NB4 (cell line): ENCODE measurements around the gene MYH15.

ENCODE experiments used
- DNase-seq: peaks from one replicate; pipeline ENCODE4 v3.0.0; 2010; ENCODE audit warnings: low read depth
- H3K4me3 ChIP-seq: one replicate; pipeline ENCODE4 v1.5.1; 2011; ENCODE audit warnings: mild to moderate bottlenecking, low read depth, low read length, moderate library complexity
- CTCF ChIP-seq: IDR thresholded peaks from one replicate; pipeline ENCODE4 v1.5.1; 2012; ENCODE audit warnings: low read depth, low read length
- MAX ChIP-seq: IDR thresholded peaks from 2 replicates; pipeline ENCODE4 v1.6.1; 2011; ENCODE audit warnings: low read depth, low read length
- MYC ChIP-seq: IDR thresholded peaks from 2 replicates; pipeline ENCODE4 v1.6.1; 2011; ENCODE audit warnings: low read depth, low read length
- POLR2A ChIP-seq: IDR thresholded peaks from 2 replicates; pipeline ENCODE4 v1.6.1; 2011; ENCODE audit warnings: mild to moderate bottlenecking; ENCODE audit not compliant: insufficient read length; ENCODE audit errors: extremely low read depth

The MYH15 gene

GRCh38 chr3:108548886-108549285 is 38.5 kb upstream of the MYH15 start:
- no peak for DNase-seq
- TF ChIP-seq MYC = no peak
- no peak overlapping the region for H3K4me3 ChIP-seq

GRCh38 chr3:108548304-108548703 is 37.9 kb upstream of the MYH15 start:
- no peak for TF ChIP-seq POLR2A
- TF ChIP-seq CTCF = no peak
- no peak for TF ChIP-seq MAX
- no peak for TF ChIP-seq MYC
- no peak for DNase-seq
- no peak overlapping the region for H3K4me3 ChIP-seq

GRCh38 chr3:108546692-108547091 is 36.3 kb upstream of the MYH15 start:
- TF ChIP-seq POLR2A = no peak
- no peak for TF ChIP-seq CTCF
- TF ChIP-seq MYC = no peak
- no peak for TF ChIP-seq MAX
- H3K4me3 ChIP-seq = no peak overlapping the region
- no peak for DNase-seq

GRCh38 chr3:108546247-108546646 is 35.9 kb upstream of the MYH15 start:
- TF ChIP-seq MYC (no peak), POLR2A (no peak), MAX (no peak), CTCF (no peak)
- H3K4me3 ChIP-seq = no peak overlapping the region
- DNase-seq = no peak

- TF ChIP-seq MYC = no peak
- no peak for TF ChIP-seq POLR2A
- no peak for TF ChIP-seq MAX
- no peak for TF ChIP-seq CTCF
- DNase-seq = no peak
Observed at GRCh38 chr3:108538083-108538482, 27.7 kb upstream of the MYH15 start.

GRCh38 chr3:108528459-108529252 is 18.3 kb upstream of the MYH15 start:
- no peak overlapping the region for H3K4me3 ChIP-seq
- peak; percentile 24 for DNase-seq
- TF ChIP-seq MYC (no peak), CTCF (no peak), MAX (no peak), POLR2A (no peak)

More at GRCh38 chr3:108538083-108538482, 27.7 kb upstream of the MYH15 start:
- H3K4me3 ChIP-seq = no peak overlapping the region
